Measurements from ENCODE around the gene PHF8. TPM values are rescaled to one million over a fixed set of nuclear protein-coding genes. Genes with fewer than 3 reads are reported as not detected.

Gene PHF8
- total RNA-seq, 1 donor from 2014 or later: 22.3 TPM

- no peak for DNase-seq (ENCODE audit: low spot score)
- H3K36me3 ChIP-seq: no peaks in the 10 kb centered on the region
- Mint-ChIP-seq H3K9me3 (peaks cover 7% of the 10 kb centered on the region), H3K36me3 (peaks cover 4% of the 10 kb centered on the region), H3K27me3 (ENCODE audit: insufficient read depth, low read depth) (peaks cover 3% of the 10 kb centered on the region), H3K27ac (no peak overlapping the region), H3K4me3 (no peak overlapping the region), H3K4me1 (no peaks in the 10 kb centered on the region)
- H3K4me2 ChIP-seq: no peak overlapping the region
- TF ChIP-seq EZH2 (IDR thresholded peaks at IDR 0.05) (no peak), CTCF (IDR thresholded peaks at IDR 0.05) (no peak), EZH2phosphoT487 (IDR thresholded peaks at IDR 0.05) (no peak)
- no peaks in the 10 kb centered on the region for H3K9me3 ChIP-seq (ENCODE audit: low read depth)
- no peaks in the 10 kb centered on the region for H3K4me1 ChIP-seq
- no peaks in the 10 kb centered on the region for H3K79me2 ChIP-seq (ENCODE audit: low read depth)
- H2AFZ ChIP-seq (replicated peaks): no peak overlapping the region
- H3F3A ChIP-seq (ENCODE audit: low read depth): no peaks in the 10 kb centered on the region
- H4K20me1 ChIP-seq (ENCODE audit: low read depth): no peaks in the 10 kb centered on the region
- no peak overlapping the region for H3K4me3 ChIP-seq
- no peak overlapping the region for H3K9ac ChIP-seq
- H3K27me3 ChIP-seq: no peaks in the 10 kb centered on the region
- no peak overlapping the region for H3K27ac ChIP-seq
Observed at GRCh38 chrX:54076903-54077302, 32.6 kb upstream of the PHF8 start.

GRCh38 chrX:54074826-54075225 is 30.6 kb upstream of the PHF8 start:
- Histone ChIP-seq H3F3A (ENCODE audit: low read depth) (no peaks in the 10 kb centered on the region), H3K9ac (no peak overlapping the region), H3K9me3 (ENCODE audit: low read depth) (peaks cover 2% of the 10 kb centered on the region), H3K4me1 (no peaks in the 10 kb centered on the region), H3K36me3 (no peaks in the 10 kb centered on the region), H3K4me2 (no peak overlapping the region), H3K4me3 (no peak overlapping the region), H3K27ac (no peak overlapping the region), H3K79me2 (ENCODE audit: low read depth) (no peaks in the 10 kb centered on the region), H4K20me1 (ENCODE audit: low read depth) (no peaks in the 10 kb centered on the region), H3K27me3 (no peaks in the 10 kb centered on the region), H2AFZ (replicated peaks) (no peak overlapping the region)
- Mint-ChIP-seq H3K27me3 (ENCODE audit: insufficient read depth, low read depth) (peaks cover 3% of the 10 kb centered on the region), H3K9me3 (peaks cover 5% of the 10 kb centered on the region), H3K36me3 (peaks cover 6% of the 10 kb centered on the region), H3K27ac (no peak overlapping the region), H3K4me1 (no peaks in the 10 kb centered on the region), H3K4me3 (no peak overlapping the region)
- no peak for DNase-seq (ENCODE audit: low spot score)
- TF ChIP-seq EZH2 (IDR thresholded peaks at IDR 0.05): no peak
- no peak for TF ChIP-seq EZH2phosphoT487 (IDR thresholded peaks at IDR 0.05)
- no peak for TF ChIP-seq CTCF (IDR thresholded peaks at IDR 0.05)

- Histone ChIP-seq H3K27me3 (no peaks in the 10 kb centered on the region), H3K36me3 (no peaks in the 10 kb centered on the region), H3F3A (ENCODE audit: low read depth) (no peaks in the 10 kb centered on the region), H3K9me3 (ENCODE audit: low read depth) (peaks cover 2% of the 10 kb centered on the region), H3K4me2 (no peak overlapping the region), H3K4me3 (no peak overlapping the region), H3K9ac (no peak overlapping the region), H2AFZ (replicated peaks) (no peak overlapping the region), H3K79me2 (ENCODE audit: low read depth) (no peaks in the 10 kb centered on the region), H3K4me1 (no peaks in the 10 kb centered on the region), H4K20me1 (ENCODE audit: low read depth) (no peaks in the 10 kb centered on the region), H3K27ac (no peak overlapping the region)
- Mint-ChIP-seq H3K4me3 (no peak overlapping the region), H3K27me3 (ENCODE audit: insufficient read depth, low read depth) (no peaks in the 10 kb centered on the region), H3K27ac (no peak overlapping the region), H3K9me3 (peaks cover 5% of the 10 kb centered on the region), H3K4me1 (no peaks in the 10 kb centered on the region), H3K36me3 (peaks cover 5% of the 10 kb centered on the region)
- no peak for DNase-seq (ENCODE audit: low spot score)
- no peak for TF ChIP-seq CTCF (IDR thresholded peaks at IDR 0.05)
- TF ChIP-seq EZH2phosphoT487 (IDR thresholded peaks at IDR 0.05): no peak
- no peak for TF ChIP-seq EZH2 (IDR thresholded peaks at IDR 0.05)
Observed at GRCh38 chrX:54067766-54068165, 23.5 kb upstream of the PHF8 start.
